Psoas muscle (tissue), 8 donors: ENCODE measurements around the gene HS6ST3. TPM values are rescaled to one million over a fixed set of nuclear protein-coding genes. Genes with fewer than 3 reads are reported as not detected.

Source experiments
- ATAC-seq, 4 donors: fragments of 200-7000 bp; cut with Tn5 transposase; one replicate each; pipeline ENCODE4 v1.9.1; 2020; ENCODE audit warnings: moderate library complexity in 3 of 4, mild to moderate bottlenecking in 2 of 4
- DNase-seq, 2 donors: peaks; one replicate each; pipeline ENCODE4 v3.0.0-alpha.2; 2020
- H3K27ac ChIP-seq: fragments of 200-600 bp; one replicate; pipeline ENCODE4 v1.8.0; 2022
- H3K27me3 ChIP-seq, 3 donors: fragments of 200-600 bp in 1 of 3; one replicate each; pipeline versions ENCODE4 v1.6.1 to v1.8.0; 2013 to 2022; ENCODE audit warnings: low read length in 2 of 3, mild to moderate bottlenecking in 2 of 3, moderate library complexity in 1 of 3; ENCODE audit not compliant: insufficient read depth in 3 of 3
- H3K36me3 ChIP-seq, 2 donors: fragments of 200-600 bp in 1 of 2; one replicate each; pipeline versions ENCODE4 v1.6.1 to v1.8.0; 2013 to 2022; ENCODE audit warnings: low read depth in 1 of 2, mild to moderate bottlenecking in 1 of 2, moderate library complexity in 1 of 2; ENCODE audit not compliant: insufficient read depth in 1 of 2
- H3K4me1 ChIP-seq: fragments of 200-600 bp; one replicate; pipeline ENCODE4 v1.8.0; 2022
- H3K4me3 ChIP-seq: fragments of 200-600 bp; one replicate; pipeline ENCODE4 v1.8.0; 2022; ENCODE audit warnings: mild to moderate bottlenecking
- H3K9me3 ChIP-seq: fragments of 200-600 bp; one replicate; pipeline ENCODE4 v1.8.0; 2022
- WGBS, 3 donors: extraction: QIAGEN DNeasy Blood & Tissue Kit; methylation state at CpG; one replicate each; pipeline versions ENCODE4 v1.1.6 to v1.1.7; 2013; 5-methylcytosine and 5-hydroxymethylcytosine counted together
- intact Hi-C, 2 donors: fragments of 100-400 bp; cut with DNase I; formaldehyde crosslinking; loops; one replicate each; pipeline versions ENCODE4 v1.11.0 to v1.14.2; 2022
- polyA plus RNA-seq, 3 donors: library from polyadenylated mRNA; stranded (reverse); fragments of 200-250 nt; gene quantifications; one replicate each; pipeline ENCODE4 v1.2.3, GENCODE V29; 2013
- total RNA-seq, 4 donors: library from RNA; stranded (reverse); fragmentation: NEBNext Ultra II Directional in 2 of 4; extraction: Animal tissue kit (Norgen Biotek cat#: 25700) in 2 of 4; gene quantifications; one replicate each; pipeline versions ENCODE4 v1.2.1 to v1.2.4, GENCODE V29; 2021 to 2023
- TF ChIP-seq, protein P1 (sequence below): fragments of 200-600 bp; IDR thresholded peaks from one replicate; pipeline ENCODE4 v1.8.0; 2022; ENCODE audit warnings: antibody characterized with exemption
- donor health status: healthy with polysubstance abuse.
- donor health status: DM: no; HTN: no; CAD: no; lungs with moderate emphysema.
- donor health status: Bipolar disorder and iron deficiency.
- donor health status: healthy.
- donor health status: DM: yes; HTN: yes; CAD: no.
- donor health status: DM: no; HTN: no; CAD: no.
- donor health status: DM: no; HTN: no; CAD: no.
- donor health status: DM: yes; HTN: yes; CAD: no.

HS6ST3 gene
- total and polyA plus RNA-seq, 7 donors, result 0.01 to 0.58 (median 0.10) TPM

- Histone ChIP-seq H3K36me3 (no peaks in the 10 kb centered on the region), H3K4me1 (no peaks in the 10 kb centered on the region), H3K27ac (no peak overlapping the region), H3K4me3 (no peak overlapping the region), H3K9me3 (no peaks in the 10 kb centered on the region), H3K27me3 (no peaks in the 10 kb centered on the region)
- no peak for ATAC-seq
- DNase-seq, result no peak
- TF ChIP-seq, protein P1, sequence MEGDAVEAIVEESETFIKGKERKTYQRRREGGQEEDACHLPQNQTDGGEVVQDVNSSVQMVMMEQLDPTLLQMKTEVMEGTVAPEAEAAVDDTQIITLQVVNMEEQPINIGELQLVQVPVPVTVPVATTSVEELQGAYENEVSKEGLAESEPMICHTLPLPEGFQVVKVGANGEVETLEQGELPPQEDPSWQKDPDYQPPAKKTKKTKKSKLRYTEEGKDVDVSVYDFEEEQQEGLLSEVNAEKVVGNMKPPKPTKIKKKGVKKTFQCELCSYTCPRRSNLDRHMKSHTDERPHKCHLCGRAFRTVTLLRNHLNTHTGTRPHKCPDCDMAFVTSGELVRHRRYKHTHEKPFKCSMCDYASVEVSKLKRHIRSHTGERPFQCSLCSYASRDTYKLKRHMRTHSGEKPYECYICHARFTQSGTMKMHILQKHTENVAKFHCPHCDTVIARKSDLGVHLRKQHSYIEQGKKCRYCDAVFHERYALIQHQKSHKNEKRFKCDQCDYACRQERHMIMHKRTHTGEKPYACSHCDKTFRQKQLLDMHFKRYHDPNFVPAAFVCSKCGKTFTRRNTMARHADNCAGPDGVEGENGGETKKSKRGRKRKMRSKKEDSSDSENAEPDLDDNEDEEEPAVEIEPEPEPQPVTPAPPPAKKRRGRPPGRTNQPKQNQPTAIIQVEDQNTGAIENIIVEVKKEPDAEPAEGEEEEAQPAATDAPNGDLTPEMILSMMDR, result no peak
- intact Hi-C loops, result no loop called here
These were observed 562.6 kb downstream of the HS6ST3 start for GRCh38 chr13:96652506-96652905.

DNA sequence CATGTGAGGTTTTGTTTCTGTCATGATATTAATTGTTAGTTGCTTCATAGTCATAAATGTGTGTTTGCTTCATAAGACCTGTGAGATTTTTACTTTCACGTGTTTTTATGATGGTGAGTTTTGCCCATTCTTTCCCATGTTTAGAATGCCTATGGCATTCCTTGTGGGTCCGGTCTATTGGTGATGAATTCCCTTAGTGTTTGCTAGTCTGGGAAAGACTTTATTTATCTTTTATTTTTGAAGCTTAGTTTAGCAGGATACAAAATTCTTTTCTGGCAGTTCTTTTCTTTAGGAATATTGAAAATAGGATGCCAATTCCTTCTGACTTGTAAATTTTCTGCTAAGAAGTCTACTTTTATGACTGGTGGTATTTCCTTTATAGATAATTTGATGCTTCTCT lies 571.7 kb downstream of the HS6ST3 start:
- no peaks in the 10 kb centered on the region for H3K4me1 ChIP-seq
- no peak overlapping the region for H3K27ac ChIP-seq
- TF ChIP-seq, protein P1, result no peak
- no peak for DNase-seq
- H3K27me3 ChIP-seq, result no peaks in the 10 kb centered on the region
- H3K4me3 ChIP-seq, result no peak overlapping the region
- H3K9me3 ChIP-seq, result peaks cover 13% of the 10 kb centered on the region
- ATAC-seq, result no peak
- WGBS, 3 donors, result 89 to 91% (median 91%) methylated on average over 2 of the region's 2 CpGs
- intact Hi-C loops, result no loop called here
- H3K36me3 ChIP-seq, result no peaks in the 10 kb centered on the region

DNA sequence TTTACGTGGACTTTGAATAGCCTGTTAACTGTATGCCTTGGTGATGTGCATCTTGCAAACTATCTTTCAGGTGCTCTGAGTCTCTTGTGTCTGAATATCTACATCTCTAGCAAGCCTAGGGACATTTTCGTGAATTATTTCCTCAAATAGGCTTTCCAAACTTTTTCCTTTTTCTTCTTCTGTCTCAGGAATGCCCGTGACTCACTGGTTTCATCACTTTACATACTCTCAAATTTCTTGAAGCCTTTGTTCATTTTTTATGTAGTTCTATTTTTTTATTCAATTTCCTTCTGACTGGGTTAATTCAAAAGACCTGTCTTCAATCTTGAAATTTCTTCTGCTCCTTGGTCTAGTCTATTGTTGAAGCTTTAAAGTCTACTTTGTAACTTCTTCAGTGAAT lies 572.1 kb downstream of the HS6ST3 start:
- 61 to 77% (median 74%) methylated on average over 3 of the region's 3 CpGs for WGBS, 3 donors
- TF ChIP-seq, protein P1, result no peak
- peaks cover 13% of the 10 kb centered on the region for H3K9me3 ChIP-seq
- H3K4me1 ChIP-seq, result no peaks in the 10 kb centered on the region
- intact Hi-C loops, result no loop called here
- no peak overlapping the region for H3K4me3 ChIP-seq
- no peak for DNase-seq
- no peaks in the 10 kb centered on the region for H3K27me3 ChIP-seq
- H3K36me3 ChIP-seq, result no peaks in the 10 kb centered on the region
- H3K27ac ChIP-seq, result no peak overlapping the region
- ATAC-seq, result no peak

DNA sequence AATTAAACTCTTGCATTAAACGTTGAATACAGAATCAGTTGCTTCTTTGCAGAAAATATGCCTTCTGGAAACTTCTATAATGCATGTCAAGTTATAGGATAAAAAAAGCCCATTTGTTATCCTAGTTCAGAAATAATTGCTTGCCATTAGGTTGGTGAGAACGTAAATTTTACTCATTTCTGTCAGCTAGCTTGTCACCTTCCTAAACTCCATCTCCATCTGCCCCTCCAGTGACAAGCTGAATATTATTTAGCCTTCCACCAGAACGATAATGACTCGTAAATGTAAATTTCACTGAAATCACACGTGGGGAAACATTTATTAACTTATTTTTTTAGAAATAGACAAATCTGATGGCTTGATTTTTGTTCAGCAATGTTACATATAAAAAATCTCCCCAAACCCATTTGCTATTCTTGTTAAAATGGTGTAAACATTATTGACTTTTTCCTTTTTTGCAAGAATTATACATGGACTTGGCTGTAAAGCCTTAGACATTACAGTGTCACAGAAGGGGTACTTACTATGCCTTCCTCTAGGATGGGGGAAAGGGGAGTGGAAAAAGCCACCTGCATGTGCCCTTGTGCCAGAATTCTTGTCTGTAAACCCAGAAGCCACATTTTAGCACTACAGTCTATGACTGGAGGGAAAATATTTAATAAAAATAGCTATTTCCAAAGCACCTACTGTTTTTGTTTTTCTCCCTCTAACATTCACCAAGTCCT lies 577.5 kb downstream of the HS6ST3 start:
- Histone ChIP-seq H3K36me3 (no peaks in the 10 kb centered on the region), H3K4me3 (no peak overlapping the region), H3K9me3 (no peaks in the 10 kb centered on the region), H3K27ac (no peak overlapping the region), H3K4me1 (no peaks in the 10 kb centered on the region), H3K27me3 (no peaks in the 10 kb centered on the region)
- intact Hi-C loops, result no loop called here
- WGBS, 3 donors, result 65 to 67% (median 67%) methylated on average over 5 of the region's 5 CpGs
- TF ChIP-seq, protein P1, result no peak
- DNase-seq (no peak), ATAC-seq (no peak)

DNA sequence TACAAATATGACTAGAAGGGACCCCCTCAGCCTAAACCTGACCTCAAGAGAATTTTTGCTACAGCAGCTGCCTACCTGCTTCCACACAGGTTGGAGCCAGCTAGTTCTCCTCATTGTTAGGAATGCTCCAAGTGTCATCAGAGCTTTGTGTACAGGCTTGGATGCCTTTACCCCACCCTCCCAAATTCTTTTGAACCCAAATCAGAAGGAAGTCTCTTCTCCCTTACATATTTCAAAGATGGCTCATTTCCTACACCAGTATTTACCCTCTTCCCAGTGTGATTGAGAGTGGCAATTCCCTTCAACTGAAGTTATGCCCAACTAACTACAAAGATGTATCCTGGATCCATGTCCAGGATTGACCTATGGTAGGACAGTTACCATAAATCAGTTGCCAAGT lies 581.2 kb downstream of the HS6ST3 start:
- Histone ChIP-seq H3K9me3 (no peaks in the 10 kb centered on the region), H3K36me3 (no peaks in the 10 kb centered on the region), H3K27ac (no peak overlapping the region), H3K4me1 (no peaks in the 10 kb centered on the region), H3K27me3 (no peaks in the 10 kb centered on the region), H3K4me3 (no peak overlapping the region)
- ATAC-seq, result no peak
- DNase-seq, result no peak
- TF ChIP-seq, protein P1, result no peak
- intact Hi-C loops, result no loop called here
